CD8-positive, alpha-beta memory T cell (primary cell): ENCODE results near the gene ZSWIM4. TPM values are rescaled to one million over a fixed set of nuclear protein-coding genes. Genes with fewer than 3 reads are reported as not detected.
"Not testable (repeated sequence)": the region's sequence is repeated elsewhere in the genome, so short reads cannot be mapped to it uniquely, and the experiment has no call there.

Experiments used
- CTCF ChIA-PET: fragments of 350-600 bp; sonication (Branson Sonifier 250); formaldehyde crosslinking; loops from one replicate; lab custom pipeline; 2021; ENCODE audit warnings: antibody characterized with exemption; lab: Charles Lee
- POLR2A ChIA-PET: fragments of 350-600 bp; sonication (Branson Sonifier 250); formaldehyde crosslinking; loops from one replicate; lab custom pipeline; 2021; ENCODE audit warnings: antibody characterized with exemption; lab: Charles Lee
- DNase-seq, 5 donors: peaks; one replicate each; pipeline versions ENCODE4 v3.0.0 to v3.0.0-alpha.2; 2020 to 2022; ENCODE audit warnings: mixed read lengths in 1 of 5
- H3K27ac ChIP-seq: one replicate; pipeline ENCODE4 v1.7.0; 2013; ENCODE audit warnings: low read depth, mild to moderate bottlenecking, low read length, moderate library complexity
- H3K27me3 ChIP-seq: 2 replicates; pipeline ENCODE4 v1.7.0; 2013; ENCODE audit warnings: low read length, mild to moderate bottlenecking; ENCODE audit not compliant: insufficient read depth, poor library complexity, severe bottlenecking
- H3K36me3 ChIP-seq: 2 replicates; pipeline ENCODE4 v1.7.0; 2013; ENCODE audit warnings: mild to moderate bottlenecking, low read length, moderate library complexity; ENCODE audit not compliant: insufficient read depth
- H3K4me1 ChIP-seq: 2 replicates; pipeline ENCODE4 v1.7.0; 2013; ENCODE audit warnings: mild to moderate bottlenecking, low read length, moderate library complexity; ENCODE audit not compliant: insufficient read depth
- H3K4me3 ChIP-seq: 2 replicates; pipeline ENCODE4 v1.7.0; 2013; ENCODE audit warnings: mild to moderate bottlenecking, low read length
- H3K9me3 ChIP-seq: 2 replicates; pipeline ENCODE4 v1.7.0; 2013; ENCODE audit warnings: mild to moderate bottlenecking, low read length
- H3K27ac Mint-ChIP-seq, 8 donors: one replicate each; pipeline ENCODE4 v1.8.0; 2020 to 2021; ENCODE audit warnings: mixed read lengths in 8 of 8, mild to moderate bottlenecking in 6 of 8, inconsistent platforms in 3 of 8, moderate library complexity in 3 of 8
- H3K27me3 Mint-ChIP-seq, 2 donors: one replicate each; pipeline ENCODE4 v1.8.0; 2020 to 2021; ENCODE audit warnings: mixed read lengths in 2 of 2, mild to moderate bottlenecking in 1 of 2, moderate library complexity in 1 of 2
- H3K36me3 Mint-ChIP-seq, 3 donors: one replicate each; pipeline ENCODE4 v1.8.0; 2020 to 2021; ENCODE audit warnings: mixed read lengths in 3 of 3, inconsistent platforms in 1 of 3, mild to moderate bottlenecking in 1 of 3
- H3K4me1 Mint-ChIP-seq, 3 donors: one replicate each; pipeline ENCODE4 v1.8.0; 2020 to 2021; ENCODE audit warnings: mixed read lengths in 3 of 3, inconsistent platforms in 1 of 3, mild to moderate bottlenecking in 1 of 3
- H3K4me3 Mint-ChIP-seq, 7 donors: one replicate each; pipeline ENCODE4 v1.8.0; 2020 to 2021; ENCODE audit warnings: mixed read lengths in 7 of 7, mild to moderate bottlenecking in 6 of 7, moderate library complexity in 4 of 7, inconsistent platforms in 2 of 7
- H3K9me3 Mint-ChIP-seq, 5 donors: one replicate each; pipeline ENCODE4 v1.8.0; 2020 to 2022; ENCODE audit warnings: mixed read lengths in 5 of 5, mild to moderate bottlenecking in 3 of 5, moderate library complexity in 2 of 5, inconsistent platforms in 1 of 5
- polyA plus RNA-seq: library from polyadenylated mRNA; unstranded; fragments of 300-500 nt; fragmentation: Illumina TruSeq; gene quantifications from one replicate; pipeline ENCODE4 v1.2.3, GENCODE V29; 2021
- total RNA-seq, 2 experiments: library from RNA; stranded (reverse); gene quantifications; one replicate each; pipeline ENCODE4 v1.2.3, GENCODE V29; 2021

The ZSWIM4 gene
- total and polyA plus RNA-seq, 3 experiments from 2014 or later = 1.6 to 4.8 (median 4.4) TPM

- peaks cover 0 to 29% (median 5%) of the 10 kb centered on the region in 3 donors for H3K36me3 Mint-ChIP-seq
- POLR2A ChIA-PET = no interaction called here
- H3K4me3 ChIP-seq = no peak overlapping the region
Measured at GRCh38 chr19:13781547-13781946, 13.7 kb upstream of the ZSWIM4 start.

GRCh38 chr19:13782537-13782936, 12.7 kb upstream of the ZSWIM4 start:
- H3K9me3 ChIP-seq = no peaks in the 10 kb centered on the region
- no peaks in the 10 kb centered on the region for H3K27me3 Mint-ChIP-seq
- peaks cover 0 to 20% (median 3%) of the 10 kb centered on the region in 3 donors for H3K36me3 Mint-ChIP-seq
- H3K36me3 ChIP-seq = peaks cover 16% of the 10 kb centered on the region
- no peaks in the 10 kb centered on the region for H3K27me3 ChIP-seq
- H3K4me3 Mint-ChIP-seq = no peak overlapping the region
- H3K4me1 Mint-ChIP-seq = peaks cover 9 to 21% (median 12%) of the 10 kb centered on the region in 3 donors
- H3K27ac Mint-ChIP-seq = peak overlapping the region in 1 of 8 donors; percentile 11
- ChIA-PET POLR2A (interaction anchor here (0.6 kb wide), 1 partner anchor 8 kb away, joined by 3 read pairs; the partner anchor contains the start of gene C19orf53), CTCF (interaction anchor here (12.6 kb wide), 1 partner anchor 80 kb away, joined by 219 read pairs; no protein-coding TSS in a partner anchor)
- no peak overlapping the region for H3K4me3 ChIP-seq
- no peaks in the 10 kb centered on the region for H3K9me3 Mint-ChIP-seq
- no peak overlapping the region for H3K27ac ChIP-seq
- no peak for DNase-seq
- H3K4me1 ChIP-seq = peaks cover 19% of the 10 kb centered on the region

More at GRCh38 chr19:13781547-13781946, 13.7 kb upstream of the ZSWIM4 start:
- Histone ChIP-seq H3K27ac (no peak overlapping the region), H3K4me1 (peaks cover 15% of the 10 kb centered on the region), H3K36me3 (peaks cover 19% of the 10 kb centered on the region), H3K27me3 (no peaks in the 10 kb centered on the region), H3K9me3 (no peaks in the 10 kb centered on the region)
- Mint-ChIP-seq H3K27me3 (no peaks in the 10 kb centered on the region), H3K27ac (no peak overlapping the region), H3K9me3 (no peaks in the 10 kb centered on the region), H3K4me1 (peaks cover 8 to 17% (median 12%) of the 10 kb centered on the region in 3 donors), H3K4me3 (no peak overlapping the region)
- CTCF ChIA-PET = interaction anchor here (12.6 kb wide), 1 partner anchor 81 kb away, joined by 219 read pairs; no protein-coding TSS in a partner anchor
- no peak for DNase-seq

GRCh38 chr19:13783565-13784500, 11.4 kb upstream of the ZSWIM4 start:
- Mint-ChIP-seq H3K27ac (peak overlapping the region in 2 of 8 donors; percentile 29 to 82), H3K4me1 (peaks cover 18 to 34% (median 21%) of the 10 kb centered on the region in 3 donors), H3K9me3 (no peaks in the 10 kb centered on the region), H3K4me3 (peak overlapping the region in 1 of 7 donors; percentile 50), H3K27me3 (no peaks in the 10 kb centered on the region), H3K36me3 (peaks cover 0 to 9% (median 3%) of the 10 kb centered on the region in 3 donors)
- Histone ChIP-seq H3K9me3 (no peaks in the 10 kb centered on the region), H3K36me3 (peaks cover 6% of the 10 kb centered on the region), H3K27ac (no peak overlapping the region), H3K4me1 (peaks cover 32% of the 10 kb centered on the region), H3K4me3 (no peak overlapping the region), H3K27me3 (no peaks in the 10 kb centered on the region)
- DNase-seq = no peak
- POLR2A ChIA-PET = interaction anchor here (0.6 to 1.6 kb wide), 2 partner anchors 78 to 81 kb away, joined by 3 to 13 read pairs; no protein-coding TSS in a partner anchor
- CTCF ChIA-PET = interaction anchor here (0.7 to 12.6 kb wide), 14 partner anchors 9 to 97 kb away, joined by 3 to 219 read pairs (median 4); partner anchors contain the start of genes C19orf53, MRI1 and NANOS3

- H3K27ac ChIP-seq = no peak overlapping the region
- no peaks in the 10 kb centered on the region for H3K9me3 ChIP-seq
- POLR2A ChIA-PET = interaction anchor here (0.6 to 1.6 kb wide), 2 partner anchors 33 to 77 kb away, joined by 4 to 13 read pairs; no protein-coding TSS in a partner anchor
- CTCF ChIA-PET = interaction anchor here (0.7 to 12.6 kb wide), 15 partner anchors 10 to 96 kb away, joined by 3 to 219 read pairs (median 3); partner anchors contain the start of genes C19orf53, MRI1 and NANOS3
- peak overlapping the region; percentile 9 to 60 (median 42) for H3K4me3 Mint-ChIP-seq
- H3K36me3 ChIP-seq = no peaks in the 10 kb centered on the region
- peak; percentile 59 to 82 (median 62) for DNase-seq
- peaks cover 24 to 42% (median 28%) of the 10 kb centered on the region in 3 donors for H3K4me1 Mint-ChIP-seq
- H3K36me3 Mint-ChIP-seq = peaks cover 0 to 2% (median 0%) of the 10 kb centered on the region in 3 donors
- peaks cover 40% of the 10 kb centered on the region for H3K4me1 ChIP-seq
- peak overlapping the region in 6 of 8 donors; percentile 24 to 88 (median 76) for H3K27ac Mint-ChIP-seq
- no peaks in the 10 kb centered on the region for H3K27me3 ChIP-seq
- no peaks in the 10 kb centered on the region for H3K27me3 Mint-ChIP-seq
- H3K9me3 Mint-ChIP-seq = no peaks in the 10 kb centered on the region
- no peak overlapping the region for H3K4me3 ChIP-seq
Measured at GRCh38 chr19:13784731-13785452, 10.4 kb upstream of the ZSWIM4 start.

- Mint-ChIP-seq H3K27me3 (peaks cover 0 to 2% of the 10 kb centered on the region in 2 donors), H3K4me1 (peaks cover 33 to 51% (median 36%) of the 10 kb centered on the region in 3 donors), H3K9me3 (no peaks in the 10 kb centered on the region), H3K27ac (peak overlapping the region; percentile 86 to 100 (median 97)), H3K36me3 (peaks cover 0 to 2% (median 0%) of the 10 kb centered on the region in 3 donors), H3K4me3 (peak overlapping the region; percentile 39 to 87 (median 68))
- Histone ChIP-seq H3K9me3 (no peaks in the 10 kb centered on the region), H3K36me3 (no peaks in the 10 kb centered on the region), H3K4me3 (peak overlapping the region; percentile 47), H3K4me1 (peaks cover 45% of the 10 kb centered on the region), H3K27ac (no peak overlapping the region), H3K27me3 (no peaks in the 10 kb centered on the region)
- DNase-seq = peak in 4 of 5 donors; percentile 28 to 69 (median 42)
- ChIA-PET POLR2A (interaction anchor here (0.6 to 5.4 kb wide), 5 partner anchors 14 to 76 kb away, joined by 3 to 39 read pairs (median 20); no protein-coding TSS in a partner anchor), CTCF (interaction anchor here (0.5 to 12.6 kb wide), 8 partner anchors 11 to 182 kb away, joined by 3 to 219 read pairs (median 4); no protein-coding TSS in a partner anchor)
Measured at GRCh38 chr19:13788991-13789390, 6.3 kb upstream of the ZSWIM4 start.

- Histone ChIP-seq H3K27me3 (no peaks in the 10 kb centered on the region), H3K9me3 (no peaks in the 10 kb centered on the region), H3K36me3 (no peaks in the 10 kb centered on the region), H3K4me3 (no peak overlapping the region), H3K4me1 (peaks cover 38% of the 10 kb centered on the region), H3K27ac (peak overlapping the region; percentile 49)
- Mint-ChIP-seq H3K9me3 (no peaks in the 10 kb centered on the region), H3K4me1 (peaks cover 36 to 56% (median 38%) of the 10 kb centered on the region in 3 donors), H3K27me3 (peaks cover 0 to 2% of the 10 kb centered on the region in 2 donors), H3K4me3 (peak overlapping the region; percentile 69 to 89 (median 79)), H3K36me3 (peaks cover 0 to 5% (median 0%) of the 10 kb centered on the region in 3 donors), H3K27ac (peak overlapping the region; percentile 93 to 100 (median 99))
- CTCF ChIA-PET = interaction anchor here (4.0 to 12.6 kb wide), 2 partner anchors 48 to 72 kb away, joined by 31 to 219 read pairs; no protein-coding TSS in a partner anchor
- DNase-seq = peak in 4 of 5 donors; percentile 42 to 81 (median 61)
- POLR2A ChIA-PET = interaction anchor here (0.6 to 5.4 kb wide), 2 partner anchors 57 to 584 kb away, joined by 5 to 39 read pairs; no protein-coding TSS in a partner anchor
Measured at GRCh38 chr19:13790354-13790753, 4.9 kb upstream of the ZSWIM4 start.

- POLR2A ChIA-PET = interaction anchor here (0.7 to 1.9 kb wide), 2 partner anchors 19 to 725 kb away, joined by 5 to 6 read pairs; partner anchors contain the start of genes C19orf53 and DNAJB1
- not testable (repeated sequence) for DNase-seq
- peak overlapping the region in 2 of 7 donors; percentile 93 to 98 for H3K4me3 Mint-ChIP-seq
Measured at GRCh38 chr19:13793317-13793716, 1.9 kb upstream of the ZSWIM4 start.

More at GRCh38 chr19:13793317-13793716, 1.9 kb upstream of the ZSWIM4 start:
- not testable (repeated sequence) for H3K27me3 Mint-ChIP-seq, H3K27ac ChIP-seq, H3K36me3 Mint-ChIP-seq, H3K36me3 ChIP-seq, H3K9me3 Mint-ChIP-seq, H3K9me3 ChIP-seq, H3K27me3 ChIP-seq, H3K4me3 ChIP-seq
- peaks cover 38 to 59% (median 42%) of the 10 kb centered on the region in 3 donors for H3K4me1 Mint-ChIP-seq
- H3K27ac Mint-ChIP-seq = peak overlapping the region in 2 of 8 donors; percentile 37 to 96
- H3K4me1 ChIP-seq = peaks cover 37% of the 10 kb centered on the region
- CTCF ChIA-PET = interaction anchor here (2.4 to 3.7 kb wide), 3 partner anchors 19 to 69 kb away, joined by 7 to 41 read pairs (median 9); partner anchors contain the start of gene C19orf53
